Peyer's patch (tissue), 4 donors: ENCODE data around the gene RAPGEF1. TPM values are rescaled to one million over a fixed set of nuclear protein-coding genes. Genes with fewer than 3 reads are reported as not detected.

Source experiments
- DNase-seq, 3 donors: peaks; one replicate each; pipeline ENCODE4 v3.0.0-alpha.2; 2017 to 2019
- H3K27ac ChIP-seq, 4 donors: fragments of 200-600 bp; sonication (generic); one replicate each; pipeline ENCODE4 v1.5.1; 2016 to 2019
- H3K27me3 ChIP-seq, 2 donors: fragments of 200-600 bp; sonication (generic); one replicate each; pipeline ENCODE4 v1.5.1; 2019
- H3K36me3 ChIP-seq, 3 donors: fragments of 200-600 bp; sonication (generic); one replicate each; pipeline ENCODE4 v1.5.1; 2016 to 2019
- H3K4me1 ChIP-seq, 4 donors: fragments of 200-600 bp; sonication (generic); one replicate each; pipeline ENCODE4 v1.5.1; 2016 to 2019
- H3K4me3 ChIP-seq, 4 donors: fragments of 200-600 bp; sonication (generic); 1 replicate in 3 of 4; 2 replicates in 1 of 4; pipeline ENCODE4 v1.5.1; 2016 to 2019; ENCODE audit warnings: mild to moderate bottlenecking in 1 of 4
- H3K9me3 ChIP-seq, 4 donors: fragments of 200-600 bp; sonication (generic); one replicate each; pipeline ENCODE4 v1.5.1; 2016 to 2019; ENCODE audit warnings: mild to moderate bottlenecking in 1 of 4
- CTCF ChIP-seq, 6 experiments: fragments of 450-650 bp in 4 of 6; fragments of 200-600 bp in 2 of 6; sonication (generic) in 1 of 6; IDR thresholded peaks; one replicate each; pipeline ENCODE4 v1.5.1; 2017 to 2019; ENCODE audit warnings: antibody characterized with exemption in 6 of 6, mild to moderate bottlenecking in 3 of 6, moderate library complexity in 1 of 6
- POLR2A ChIP-seq, 2 donors: fragments of 450-650 bp; IDR thresholded peaks; one replicate each; pipeline ENCODE4 v1.5.1; 2017; ENCODE audit warnings: antibody characterized with exemption in 2 of 2, mild to moderate bottlenecking in 2 of 2, moderate library complexity in 2 of 2
- total RNA-seq, 4 donors: library from RNA; depleted of rRNA; stranded (reverse); fragments of >200 nt; gene quantifications; one replicate each; pipeline ENCODE4 v1.1.0, GENCODE V29; 2016

RAPGEF1 gene
- total RNA-seq, 4 donors from 2014 or later: 51.7 to 182 (median 70.7) TPM

- H3K36me3 ChIP-seq: no peaks in the 10 kb centered on the region
- DNase-seq: no peak
- H3K4me1 ChIP-seq: no peaks in the 10 kb centered on the region
- no peak overlapping the region for H3K4me3 ChIP-seq
- H3K27me3 ChIP-seq: no peaks in the 10 kb centered on the region
- H3K9me3 ChIP-seq: no peaks in the 10 kb centered on the region
- TF ChIP-seq CTCF (IDR thresholded peaks at IDR 0.05) (no peak), POLR2A (IDR thresholded peaks at IDR 0.05) (no peak)
- H3K27ac ChIP-seq: no peak overlapping the region
Measured at GRCh38 chr9:131776036-131776435, 36.2 kb upstream of the RAPGEF1 start.

- Histone ChIP-seq H3K9me3 (no peaks in the 10 kb centered on the region), H3K4me3 (no peak overlapping the region), H3K36me3 (no peaks in the 10 kb centered on the region), H3K27ac (no peak overlapping the region), H3K4me1 (no peaks in the 10 kb centered on the region), H3K27me3 (no peaks in the 10 kb centered on the region)
- no peak for TF ChIP-seq CTCF (IDR thresholded peaks at IDR 0.05)
- no peak for TF ChIP-seq POLR2A (IDR thresholded peaks at IDR 0.05)
- no peak for DNase-seq
Measured at GRCh38 chr9:131774636-131775035, 34.8 kb upstream of the RAPGEF1 start.

GRCh38 chr9:131773911-131774379, 34.1 kb upstream of the RAPGEF1 start:
- Histone ChIP-seq H3K36me3 (no peaks in the 10 kb centered on the region), H3K27me3 (no peaks in the 10 kb centered on the region), H3K4me1 (no peaks in the 10 kb centered on the region), H3K9me3 (no peaks in the 10 kb centered on the region), H3K27ac (no peak overlapping the region), H3K4me3 (no peak overlapping the region)
- TF ChIP-seq POLR2A (IDR thresholded peaks at IDR 0.05) (no peak), CTCF (IDR thresholded peaks at IDR 0.05) (no peak)
- no peak for DNase-seq

GRCh38 chr9:131772940-131773339, 33.1 kb upstream of the RAPGEF1 start:
- H3K4me3 ChIP-seq: no peak overlapping the region
- H3K4me1 ChIP-seq: no peaks in the 10 kb centered on the region
- H3K27me3 ChIP-seq: no peaks in the 10 kb centered on the region
- TF ChIP-seq POLR2A (IDR thresholded peaks at IDR 0.05) (no peak), CTCF (IDR thresholded peaks at IDR 0.05) (no peak)
- H3K27ac ChIP-seq: no peak overlapping the region
- H3K9me3 ChIP-seq: no peaks in the 10 kb centered on the region
- no peak for DNase-seq
- no peaks in the 10 kb centered on the region for H3K36me3 ChIP-seq

DNA sequence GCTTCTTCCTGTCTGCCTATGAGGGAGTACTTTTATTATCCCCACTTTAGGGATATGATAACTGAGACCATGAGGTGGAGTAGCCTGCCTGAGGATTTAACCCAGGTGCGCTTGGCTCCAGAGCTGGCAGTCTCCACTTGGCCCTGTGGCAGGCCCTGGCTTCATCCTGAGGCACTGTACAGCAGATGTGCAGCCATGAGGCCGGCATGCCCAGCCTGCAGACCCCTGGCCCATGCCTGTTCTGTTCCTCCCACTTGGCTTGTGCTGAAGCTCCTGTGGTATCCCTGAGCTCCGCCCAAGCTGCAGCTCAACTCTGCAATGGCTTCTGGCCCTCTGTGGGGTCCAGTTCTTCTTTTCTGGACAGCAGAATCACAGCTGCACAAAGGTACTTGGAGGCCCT, 31.8 kb upstream of the RAPGEF1 start:
- Histone ChIP-seq H3K27ac (no peak overlapping the region), H3K4me3 (no peak overlapping the region), H3K4me1 (no peaks in the 10 kb centered on the region), H3K36me3 (no peaks in the 10 kb centered on the region), H3K9me3 (no peaks in the 10 kb centered on the region), H3K27me3 (no peaks in the 10 kb centered on the region)
- TF ChIP-seq CTCF (IDR thresholded peaks at IDR 0.05): no peak
- no peak for TF ChIP-seq POLR2A (IDR thresholded peaks at IDR 0.05)
- DNase-seq: no peak

DNA sequence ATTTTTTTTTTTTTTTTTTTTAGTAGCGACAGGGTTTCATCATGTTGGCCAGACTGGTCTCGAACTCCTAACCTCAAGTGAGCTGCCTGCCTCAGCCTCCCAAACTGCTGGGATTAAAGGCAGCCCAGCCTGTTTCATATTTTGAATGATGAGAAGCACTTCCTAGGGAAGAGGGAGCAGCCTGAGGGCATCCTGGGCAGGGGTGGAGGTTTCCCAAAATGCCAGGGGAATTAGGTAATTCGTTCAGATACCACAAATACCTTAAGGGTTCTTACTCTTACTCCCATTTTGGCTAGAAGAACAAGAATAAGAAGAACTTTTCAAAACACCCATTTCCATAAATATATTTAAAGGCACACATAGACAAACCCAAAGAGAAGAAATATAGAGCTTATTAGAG, 29.5 kb upstream of the RAPGEF1 start:
- DNase-seq: no peak
- Histone ChIP-seq H3K27ac (no peak overlapping the region), H3K9me3 (no peaks in the 10 kb centered on the region), H3K36me3 (no peaks in the 10 kb centered on the region), H3K4me3 (no peak overlapping the region), H3K27me3 (no peaks in the 10 kb centered on the region), H3K4me1 (no peaks in the 10 kb centered on the region)
- TF ChIP-seq CTCF (IDR thresholded peaks at IDR 0.05) (no peak), POLR2A (IDR thresholded peaks at IDR 0.05) (no peak)
